Measurements from ENCODE around the gene MADCAM1.

Gene MADCAM1

GRCh38 chr19:491146-491741, 5.0 kb upstream of the MADCAM1 start:
- no peak for DNase-seq

- no peak for DNase-seq
These were observed 4.2 kb upstream of the MADCAM1 start for GRCh38 chr19:492091-492531.

- no peak for DNase-seq
These were observed 2.7 kb upstream of the MADCAM1 start for GRCh38 chr19:493391-494170.

GRCh38 chr19:494171-495080, 1.9 kb upstream of the MADCAM1 start:
- no peak for DNase-seq

GRCh38 chr19:495081-495401, 1.2 kb upstream of the MADCAM1 start:
- DNase-seq, result no peak

GRCh38 chr19:495402-496111, 729 bp upstream of the MADCAM1 start:
- DNase-seq, result no peak

- DNase-seq, result no peak
These were observed 700 bp downstream of the MADCAM1 start for GRCh38 chr19:496986-497385.

GRCh38 chr19:497491-497868, 1.2 kb downstream of the MADCAM1 start:
- no peak for DNase-seq

GRCh38 chr19:497869-498510, 1.7 kb downstream of the MADCAM1 start:
- no peak for DNase-seq

- DNase-seq, result no peak
These were observed 2.2 kb downstream of the MADCAM1 start for GRCh38 chr19:498511-498891.

GRCh38 chr19:498977-499623, 2.8 kb downstream of the MADCAM1 start:
- no peak for DNase-seq

GRCh38 chr19:501646-502045, 5.4 kb downstream of the MADCAM1 start:
- DNase-seq, result no peak

- no peak for DNase-seq
These were observed 8.3 kb downstream of the MADCAM1 start for GRCh38 chr19:504616-505015.

GRCh38 chr19:506404-507285, 10.4 kb downstream of the MADCAM1 start:
- DNase-seq, result peak; percentile 100

GRCh38 chr19:507286-508203, 11.3 kb downstream of the MADCAM1 start, which contains the start of gene TPGS1:
Gene TPGS1, plus strand, starts transcription at chr19:507497. Its CDS starts 10 bp downstream, at chr19:507507.
- DNase-seq, result peak; percentile 75

- DNase-seq, result no peak
These were observed 12.2 kb downstream of the MADCAM1 start for GRCh38 chr19:508204-509150.

GRCh38 chr19:510606-511100, 14.4 kb downstream of the MADCAM1 start:
- DNase-seq, result peak; percentile 89

Measured in fibroblast of skin of right quadriceps (primary cell).